Stimulated activated CD8-positive, alpha-beta memory T cell treated with anti-CD3 and anti-CD28 coated beads, Interleukin-15, amount 100 ng/mL, for 1 hour (primary cell): ENCODE results near the gene EXD3.
"Not testable (repeated sequence)": the region's sequence is repeated elsewhere in the genome, so short reads cannot be mapped to it uniquely, and the experiment has no call there.

Experiments used
- DNase-seq: peaks from one replicate; pipeline ENCODE4 v3.0.0-alpha.2; 2020; ENCODE audit warnings: low read depth

The EXD3 gene

DNA sequence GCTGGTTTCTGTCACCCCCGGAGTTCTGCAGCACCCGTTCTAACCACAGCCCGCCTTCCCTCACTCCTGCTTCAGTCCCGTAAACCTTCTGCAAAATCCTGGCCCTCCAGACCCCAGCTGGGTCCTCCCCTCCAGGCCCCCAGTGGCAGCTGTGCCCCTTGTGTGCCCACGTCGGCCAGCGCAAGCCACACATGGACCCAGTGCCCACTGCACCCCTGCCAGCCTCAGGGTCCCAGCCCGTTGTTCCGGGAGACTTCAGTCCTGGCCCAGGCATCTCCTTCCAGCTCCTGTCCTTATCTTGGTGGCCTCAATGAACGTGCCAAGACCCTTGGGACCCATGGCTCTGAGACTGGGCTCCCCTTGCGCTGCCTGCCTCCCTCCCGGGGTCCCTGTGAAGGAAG, 43.2 kb downstream of the EXD3 start:
- DNase-seq = no peak

DNA sequence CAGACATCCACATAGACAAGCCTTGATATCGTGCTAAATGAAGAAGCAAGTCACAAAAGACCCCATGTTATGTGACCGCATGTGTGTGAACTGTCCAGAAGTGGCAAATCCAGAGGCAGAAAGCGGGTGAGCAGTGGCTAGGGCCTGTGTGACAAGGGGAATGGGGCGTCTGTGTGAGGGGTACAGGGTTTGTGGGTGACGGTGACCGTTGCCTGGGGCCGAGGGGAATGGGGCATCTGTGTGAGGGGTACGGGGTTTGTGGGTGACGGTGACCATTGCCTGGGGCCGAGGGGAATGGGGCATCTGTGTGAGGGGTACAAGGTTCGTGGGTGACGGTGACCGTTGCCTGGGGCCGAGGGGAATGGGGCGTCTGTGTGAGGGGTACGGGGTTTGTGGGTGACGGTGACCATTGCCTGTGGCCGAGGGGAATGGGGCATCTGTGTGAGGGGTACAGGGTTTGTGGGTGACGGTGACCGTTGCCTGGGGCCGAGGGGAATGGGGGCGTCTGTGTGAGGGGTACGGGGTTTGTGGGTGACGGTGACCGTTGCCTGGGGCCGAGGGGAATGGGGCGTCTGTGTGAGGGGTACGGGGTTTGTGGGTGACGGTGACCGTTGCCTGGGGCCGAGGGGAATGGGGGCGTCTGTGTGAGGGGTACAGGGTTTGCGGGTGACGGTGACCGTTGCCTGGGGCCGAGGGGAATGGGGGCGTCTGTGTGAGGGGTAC, 44.1 kb downstream of the EXD3 start:
- not testable (repeated sequence) for DNase-seq

DNA sequence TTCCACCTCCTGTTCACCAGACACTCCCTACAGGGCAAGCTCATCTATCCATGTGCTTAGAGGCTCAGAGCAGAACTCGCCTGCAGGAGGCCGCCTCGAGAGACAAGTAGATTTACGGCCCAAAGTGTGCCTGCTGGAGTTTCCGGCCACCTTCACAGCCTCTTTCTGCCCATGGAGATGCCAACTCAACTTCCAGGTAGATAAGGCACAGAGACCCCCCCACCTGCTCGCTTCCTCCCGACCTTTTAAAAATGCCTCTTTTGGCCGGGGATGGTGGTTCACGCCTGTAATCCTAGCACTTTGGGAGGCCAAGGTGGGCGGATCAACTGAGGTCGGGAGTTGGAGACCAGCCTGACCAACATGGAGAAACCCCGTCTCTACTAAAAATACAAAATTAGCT, 46.6 kb downstream of the EXD3 start:
- no peak for DNase-seq

DNA sequence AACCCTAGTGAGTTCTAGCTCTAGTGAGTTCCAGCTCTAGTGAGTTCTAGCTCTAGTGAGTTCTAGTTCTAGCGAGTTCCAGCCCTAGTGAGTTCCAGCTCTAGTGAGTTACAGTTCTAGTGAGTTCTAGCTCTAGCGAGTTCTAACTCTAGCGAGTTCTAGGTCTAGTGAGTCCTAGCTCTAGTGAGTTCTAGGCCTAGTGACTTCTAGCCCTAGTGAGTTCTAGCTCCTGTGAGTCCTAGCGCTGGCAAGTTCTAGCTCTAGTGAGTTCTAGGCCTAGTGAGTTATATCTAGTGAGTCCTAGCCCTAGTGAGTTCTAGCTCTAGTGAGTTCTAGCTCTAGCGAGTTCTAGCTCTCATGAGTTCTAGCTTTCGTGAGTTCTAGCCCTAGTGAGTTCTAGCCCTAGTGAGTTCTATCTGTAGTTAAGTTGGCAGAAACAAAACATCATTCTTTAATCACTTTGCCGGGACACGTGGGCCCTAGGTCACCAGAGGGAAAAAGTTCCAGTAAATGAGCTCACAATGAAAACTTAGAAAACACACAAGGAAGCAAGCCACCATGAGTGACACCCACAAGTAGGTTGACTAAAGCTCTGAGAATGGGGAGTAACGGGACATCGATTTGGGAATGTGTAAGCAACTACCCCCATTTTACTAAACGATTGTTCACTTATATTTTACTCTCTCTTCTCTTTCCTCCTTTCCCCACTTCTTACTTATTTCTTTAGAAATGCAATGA, 47.5 kb downstream of the EXD3 start:
- DNase-seq = no peak

GRCh38 chr9:137374131-137374845, 48.7 kb downstream of the EXD3 start:
- no peak for DNase-seq

GRCh38 chr9:137373611-137373980, 49.4 kb downstream of the EXD3 start:
- no peak for DNase-seq

DNA sequence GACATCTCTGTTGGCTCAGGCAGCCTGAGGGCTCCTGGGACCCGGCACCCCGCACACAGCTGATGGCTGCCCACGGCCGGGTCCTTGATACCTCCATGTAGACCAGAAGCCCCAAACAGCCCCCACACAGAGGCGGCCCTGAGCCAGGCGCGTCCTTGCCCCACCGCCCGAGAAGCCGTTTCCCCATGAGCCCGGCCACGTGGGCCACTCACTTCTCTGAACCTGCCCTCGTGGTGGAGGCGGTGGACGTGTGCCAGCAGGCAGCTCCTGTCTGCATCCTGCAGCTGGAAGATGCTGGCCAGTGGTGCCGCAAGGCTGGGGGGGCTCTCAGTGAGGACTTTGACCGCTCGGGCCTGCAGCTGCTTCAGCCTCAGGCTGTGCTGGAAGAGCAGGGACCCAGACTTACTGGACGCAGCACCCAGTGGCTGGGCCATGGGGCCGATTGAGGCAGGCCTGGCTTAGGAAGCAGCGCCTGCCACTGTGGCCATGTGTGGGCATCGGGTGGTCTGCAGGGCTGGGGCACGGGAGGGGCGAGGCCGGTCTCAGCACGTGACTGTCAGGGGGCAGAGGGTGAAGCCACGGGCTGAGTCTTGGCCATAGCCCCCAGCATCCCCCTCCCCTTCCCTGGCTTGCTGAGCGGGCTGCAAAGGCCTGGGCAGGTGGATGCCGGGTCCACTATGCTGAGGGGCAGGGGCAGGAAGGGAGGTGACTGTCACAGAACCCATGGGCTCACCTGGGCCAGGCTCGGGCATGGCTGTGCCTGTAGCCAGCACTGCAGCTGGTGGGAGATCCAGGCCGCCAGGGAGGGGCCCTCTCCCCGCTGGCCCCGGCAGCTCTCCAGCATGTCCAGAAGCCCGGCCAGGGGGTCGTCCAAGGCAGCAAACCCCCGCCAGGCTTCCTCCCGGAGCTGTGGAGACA, 50.0 kb downstream of the EXD3 start:
- DNase-seq = no peak

DNA sequence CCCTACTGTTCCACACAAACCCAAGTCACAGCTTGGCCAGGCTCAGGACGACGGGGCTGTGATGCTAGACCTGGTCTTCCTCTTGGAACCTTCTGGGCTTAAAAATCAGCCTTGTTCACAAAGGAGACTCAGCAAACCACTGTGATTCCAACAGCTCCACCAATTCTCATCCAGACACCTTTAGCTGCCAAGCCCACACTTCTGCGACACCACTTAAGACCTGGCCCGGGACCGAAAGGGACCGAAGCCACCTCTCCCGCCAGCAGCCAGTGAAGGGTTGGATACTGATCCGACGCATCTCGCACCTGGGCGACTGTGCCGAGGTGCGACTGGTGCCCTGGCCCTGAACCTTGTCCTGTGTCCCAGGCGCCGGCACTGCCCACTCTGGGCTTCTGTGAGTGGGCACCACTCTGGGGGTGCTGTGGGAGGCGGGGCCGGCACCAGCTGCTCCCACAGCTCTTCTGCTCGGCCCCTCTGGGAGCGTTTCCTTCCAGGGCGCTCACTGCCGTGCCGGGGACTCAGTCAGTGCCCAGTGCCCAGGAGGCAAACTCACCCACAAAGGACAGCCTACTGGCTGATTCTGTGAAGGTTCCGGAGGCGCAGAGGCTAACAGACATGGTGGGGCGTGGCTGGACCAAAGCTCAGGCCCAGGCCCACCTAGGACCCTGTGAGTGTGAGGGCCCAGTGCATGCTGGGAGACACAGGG, 50.9 kb downstream of the EXD3 start:
- DNase-seq = no peak

DNA sequence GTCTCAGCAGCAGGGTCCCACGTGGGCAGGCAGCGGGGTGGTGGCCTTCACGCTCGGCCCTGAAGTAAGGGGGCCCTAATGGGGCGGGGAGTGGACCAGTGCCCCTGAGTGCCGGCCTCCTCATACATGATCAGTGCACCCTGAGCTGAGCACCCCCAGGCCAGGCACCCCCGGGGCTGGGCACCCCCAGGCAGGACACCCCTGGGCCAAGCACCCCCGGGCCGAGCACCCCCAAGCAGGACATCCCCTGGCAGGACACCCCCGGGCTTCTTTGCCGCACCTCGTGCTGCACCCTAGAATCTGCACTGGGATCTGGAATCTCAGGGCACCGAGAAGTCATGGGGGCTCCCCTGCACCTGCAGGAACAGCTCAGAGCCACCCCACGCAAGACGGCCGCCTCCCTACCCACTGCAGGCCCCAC, 51.4 kb downstream of the EXD3 start:
- no peak for DNase-seq

DNA sequence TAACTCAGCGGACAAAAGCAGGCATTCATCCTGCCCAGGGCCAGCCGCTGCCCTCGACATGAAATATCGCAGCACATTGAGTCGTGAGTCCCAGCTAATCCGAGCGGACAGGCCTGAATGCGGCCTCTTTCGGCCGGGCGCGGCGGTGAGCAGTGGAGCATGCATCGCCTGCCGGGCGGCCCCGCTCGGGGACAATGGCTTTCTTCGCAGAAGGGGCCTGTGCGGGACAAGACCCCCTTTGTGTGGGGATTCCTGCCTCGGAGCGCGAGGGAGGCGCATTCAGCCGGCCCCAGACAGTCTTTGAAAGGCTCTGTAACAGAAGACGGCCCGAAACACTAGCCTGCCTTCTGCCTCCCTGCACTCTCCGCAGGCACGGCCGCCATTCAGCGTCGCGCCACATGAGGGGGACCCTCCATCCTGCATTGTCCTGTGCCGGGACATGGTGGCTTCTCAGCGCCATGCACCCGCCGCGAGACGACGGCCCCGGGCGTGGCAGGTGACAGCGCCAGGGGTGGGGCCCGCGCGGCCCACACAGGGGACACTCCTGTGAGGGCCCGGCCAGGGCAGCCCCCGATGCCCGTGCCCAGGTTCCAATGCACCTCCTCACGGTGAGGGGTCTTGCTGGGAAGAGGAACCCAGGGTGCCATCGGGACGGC, 52.0 kb downstream of the EXD3 start:
- DNase-seq = no peak

DNA sequence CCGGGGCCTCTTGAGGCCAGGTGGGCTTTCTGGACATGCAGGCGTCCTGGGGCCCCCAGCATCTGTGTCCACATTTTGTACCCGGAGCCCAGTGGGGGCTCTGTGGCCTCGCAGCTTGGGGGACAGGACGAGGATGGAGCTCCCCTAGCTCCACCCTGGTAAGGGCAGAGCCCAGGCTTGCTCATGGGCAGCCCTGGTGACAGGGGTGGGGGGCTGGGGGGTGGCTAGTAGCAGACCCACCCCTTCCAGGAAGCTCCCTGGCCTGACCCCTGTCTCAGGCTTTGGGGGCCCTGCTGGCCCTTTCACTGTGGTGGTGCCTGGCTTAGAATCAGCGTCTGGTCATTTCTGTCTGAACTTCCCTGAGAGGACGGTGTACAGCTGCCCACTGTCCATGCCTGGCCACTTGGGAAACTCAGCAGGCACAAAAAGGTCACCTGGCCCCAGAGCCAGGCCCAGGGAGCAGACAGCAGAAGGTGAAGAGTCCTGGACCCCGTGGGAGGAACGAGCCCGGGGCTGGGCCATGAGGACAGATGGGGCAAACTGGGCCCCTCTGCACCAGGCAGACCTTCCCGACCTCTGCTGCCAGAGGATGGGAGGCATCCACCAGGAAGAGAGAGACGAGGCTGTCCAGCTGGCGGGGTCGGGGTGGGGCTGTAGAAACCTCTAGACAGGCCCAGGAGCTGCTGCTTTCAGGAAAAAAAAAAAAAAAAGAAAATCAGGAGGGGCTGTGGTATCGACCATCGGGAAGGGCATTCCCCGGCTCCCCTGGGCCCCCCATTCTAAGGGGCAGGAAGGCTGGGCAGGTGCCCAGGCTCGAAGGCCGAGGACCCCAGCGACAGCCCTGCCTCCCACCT, 52.8 kb downstream of the EXD3 start:
- DNase-seq = no peak

DNA sequence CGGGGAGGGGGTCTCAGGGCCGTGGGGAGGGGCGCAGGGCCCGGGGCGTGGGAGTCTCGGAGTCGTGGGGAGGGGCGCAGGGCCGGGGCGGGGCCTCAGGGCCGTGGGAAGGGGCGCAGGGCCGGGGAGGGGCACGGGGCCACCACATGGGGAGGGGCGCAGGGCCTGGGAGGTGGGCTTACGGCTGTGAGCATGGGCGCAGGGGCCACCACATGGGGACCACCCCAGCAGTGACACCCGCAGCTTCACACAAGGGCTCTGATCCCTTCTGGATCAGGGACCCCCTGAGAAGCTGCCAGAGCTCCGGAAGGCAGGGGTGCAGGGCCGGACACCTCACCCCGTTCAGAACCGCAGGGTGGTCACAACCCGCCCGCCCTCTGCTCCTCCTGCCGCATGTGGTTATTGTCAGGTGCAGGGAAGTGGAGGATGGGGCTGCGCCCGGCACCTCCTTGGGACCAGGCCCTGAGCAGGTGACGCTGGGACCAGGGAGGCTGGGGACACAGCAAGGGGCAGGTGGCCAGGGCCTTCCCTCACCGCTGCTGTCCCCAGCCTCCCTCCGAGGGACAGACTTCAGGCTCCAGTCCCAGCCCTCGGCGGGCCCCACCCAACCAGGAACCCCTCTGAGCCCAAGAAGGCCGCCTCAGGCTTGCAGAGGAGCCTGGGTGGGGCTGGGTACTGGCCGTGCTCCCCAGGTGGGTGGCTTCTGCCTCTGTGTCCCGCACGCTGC, 53.7 kb downstream of the EXD3 start:
- DNase-seq = no peak

GRCh38 chr9:137368431-137369035, 54.4 kb downstream of the EXD3 start:
- DNase-seq = no peak

- no peak for DNase-seq
Measured at GRCh38 chr9:137367506-137368430, 55.2 kb downstream of the EXD3 start.

GRCh38 chr9:137366891-137367381, 56.0 kb downstream of the EXD3 start:
- no peak for DNase-seq

DNA sequence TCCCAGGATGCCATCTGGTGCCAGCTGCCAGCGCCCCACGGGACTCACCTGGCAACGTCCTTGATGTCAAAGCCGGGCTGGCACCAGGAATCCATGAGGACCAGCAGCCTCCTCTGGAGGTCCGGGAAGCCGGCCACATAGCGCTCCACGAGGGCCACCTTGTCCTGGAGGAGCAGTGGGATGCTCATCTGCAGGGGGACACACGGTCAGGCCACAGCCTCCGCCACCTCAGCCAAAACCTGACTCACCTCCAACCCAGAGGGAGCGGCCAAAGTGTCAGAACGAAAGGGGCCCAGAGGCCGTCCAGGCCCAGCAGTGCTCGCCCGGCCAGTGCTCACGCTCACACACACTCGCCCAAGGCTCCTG, 56.5 kb downstream of the EXD3 start:
- DNase-seq = no peak
